BE2C (cell line): ENCODE data around the gene CCNG1.

Source experiments
- DNase-seq: peaks from one replicate; pipeline ENCODE4 v3.0.0-alpha.2; 2020
- H3K27me3 ChIP-seq: fragments of 250-450 bp; sonication (Bioruptor Pico); 2 replicates; pipeline ENCODE4 v1.5.1; 2020; ENCODE audit warnings: mild to moderate bottlenecking
- H3K36me3 ChIP-seq: fragments of 250-450 bp; sonication (Bioruptor Pico); 2 replicates; pipeline ENCODE4 v1.5.1; 2020; ENCODE audit warnings: mild to moderate bottlenecking
- H3K4me1 ChIP-seq: fragments of 250-450 bp; sonication (Bioruptor Pico); 2 replicates; pipeline ENCODE4 v1.5.1; 2020
- H3K4me3 ChIP-seq: 2 replicates; pipeline ENCODE4 v1.5.1; 2011; ENCODE audit warnings: low read depth, low read length
- H3K9me3 ChIP-seq: fragments of 250-450 bp; sonication (Bioruptor Pico); 2 replicates; pipeline ENCODE4 v1.5.1; 2020
- CTCF ChIP-seq: IDR thresholded peaks from 2 replicates; pipeline ENCODE4 v1.5.1; 2012; ENCODE audit warnings: mild to moderate bottlenecking, low read depth, low read length

Gene CCNG1

DNA sequence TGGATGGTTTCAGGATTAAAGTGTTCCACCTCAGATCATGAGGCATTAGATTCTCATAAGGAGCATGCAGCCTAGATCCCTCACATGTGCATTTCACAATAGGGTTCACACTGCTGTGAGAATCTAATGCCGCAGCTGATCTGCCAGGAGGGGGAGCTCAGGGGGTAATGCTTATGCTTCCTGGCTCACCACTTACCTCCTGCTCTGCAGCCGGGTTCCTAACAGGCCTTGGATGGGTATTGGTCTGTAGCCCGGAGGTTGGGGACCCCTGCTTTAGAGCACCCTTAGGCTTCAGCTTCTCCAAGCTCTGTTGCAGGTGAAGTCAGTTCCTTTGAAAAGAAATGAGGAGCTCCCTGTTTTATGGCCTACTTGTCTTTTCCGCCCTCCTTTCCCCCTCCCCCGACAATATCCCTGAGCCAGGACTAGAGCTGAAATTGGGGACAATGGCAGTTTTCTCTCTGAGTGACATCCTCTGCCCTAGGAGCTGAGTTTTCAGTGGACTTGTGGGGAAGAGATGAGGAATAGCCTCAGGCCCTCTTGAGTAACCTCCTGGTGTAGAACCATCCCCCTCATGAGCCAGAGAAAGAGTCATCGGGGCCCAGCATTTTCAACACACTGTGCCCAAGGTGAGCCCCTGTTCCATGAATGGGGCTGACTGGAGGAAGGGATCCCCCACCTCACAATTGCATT lies 51.8 kb downstream of the CCNG1 start:
- no peaks in the 10 kb centered on the region for H3K27me3 ChIP-seq
- no peaks in the 10 kb centered on the region for H3K9me3 ChIP-seq
- DNase-seq = peak; percentile 35
- no peak overlapping the region for H3K4me3 ChIP-seq
- no peaks in the 10 kb centered on the region; the same call in 1 of the 2 replicates for H3K4me1 ChIP-seq
- peaks cover 26% of the 10 kb centered on the region for H3K36me3 ChIP-seq
- TF ChIP-seq CTCF = peak; percentile 49

DNA sequence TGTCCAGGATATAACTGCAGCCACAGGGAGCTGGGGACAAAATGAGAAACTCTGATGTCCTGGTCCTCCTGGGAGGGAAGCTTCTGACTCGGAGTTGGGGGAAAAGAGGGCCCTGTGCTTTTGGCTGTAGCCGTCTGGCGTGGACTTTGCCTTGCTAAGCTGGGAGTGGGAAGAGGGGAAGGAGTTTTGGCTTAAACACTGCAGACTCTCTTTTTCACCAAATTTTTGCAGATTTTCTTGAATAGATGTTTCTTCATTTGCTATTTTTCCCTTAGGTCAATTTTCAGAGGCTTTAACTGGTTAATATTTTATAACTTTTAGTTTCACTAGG lies 52.3 kb downstream of the CCNG1 start:
- TF ChIP-seq CTCF = no peak
- Histone ChIP-seq H3K4me3 (no peak overlapping the region), H3K4me1 (no peaks in the 10 kb centered on the region; the same call in 1 of the 2 replicates), H3K27me3 (no peaks in the 10 kb centered on the region), H3K36me3 (peaks cover 25% of the 10 kb centered on the region), H3K9me3 (no peaks in the 10 kb centered on the region)
- DNase-seq = no peak
